Measurements from ENCODE around the gene MSL2.
"Not testable (repeated sequence)": the region's sequence is repeated elsewhere in the genome, so short reads cannot be mapped to it uniquely, and the experiment has no call there.

MSL2 gene

DNA sequence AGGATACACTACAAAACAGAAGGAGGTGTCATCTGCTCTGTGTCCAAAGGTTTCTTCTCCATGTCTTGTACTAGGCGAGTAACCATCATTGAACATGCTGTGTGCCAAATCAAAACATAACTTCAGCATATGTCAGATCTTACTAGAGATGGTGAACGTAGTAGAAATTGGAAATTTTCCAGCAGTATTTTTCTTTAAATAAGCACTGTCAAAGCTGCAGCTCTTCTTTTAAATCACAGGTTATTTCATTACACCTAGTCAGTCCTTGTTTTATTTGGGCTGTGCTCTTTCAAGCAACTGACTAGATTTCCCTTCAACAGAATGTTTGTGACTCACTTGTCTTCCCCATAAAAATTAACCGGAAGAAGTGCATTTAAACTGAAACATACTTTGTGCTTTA, 46.5 kb downstream of the MSL2 start:
- peaks cover 7 to 83% of the 10 kb centered on the region in 2 donors for H3K36me3 ChIP-seq (replicated peaks in 1 of 2; ENCODE audit: control insufficient read depth in 2 of 2, insufficient read depth in 2 of 2, low read length in 2 of 2)
- H3K4me2 ChIP-seq (ENCODE audit: insufficient read depth, low read length, poor library complexity, severe bottlenecking): no peak overlapping the region

DNA sequence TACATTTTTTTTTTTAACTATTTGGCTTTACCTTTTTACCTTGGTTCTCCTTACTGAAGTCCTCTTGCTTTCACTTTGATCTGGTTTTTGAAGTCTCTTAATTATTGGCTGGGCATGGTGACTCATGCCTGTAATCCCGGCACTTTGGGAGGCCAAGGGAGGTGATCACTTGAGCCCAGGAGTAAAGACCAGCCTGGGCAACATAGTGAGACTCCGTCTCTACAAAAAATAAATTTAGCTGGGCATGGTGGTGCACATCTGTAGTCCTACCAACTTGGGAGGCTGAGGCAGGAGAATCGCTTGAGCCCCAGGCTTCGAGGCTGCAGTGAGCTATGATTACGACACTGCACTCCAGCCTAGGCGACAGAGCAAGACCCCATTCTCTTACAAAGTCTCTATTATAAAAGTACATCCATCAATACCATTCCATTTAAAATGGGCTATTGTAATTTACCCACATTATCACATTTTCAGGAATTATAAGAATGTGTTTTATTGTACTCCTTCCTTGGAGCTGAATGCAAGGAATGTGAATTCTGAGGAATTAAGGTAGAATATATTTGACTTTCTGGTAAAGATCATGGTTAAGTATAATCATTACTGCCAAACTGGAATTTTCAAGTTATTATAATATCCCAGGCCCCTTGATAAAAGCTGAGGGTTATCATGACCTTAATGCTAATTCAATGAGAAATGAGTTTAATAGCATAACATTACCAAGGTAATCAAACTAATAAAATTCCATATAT, 49.0 kb downstream of the MSL2 start:
- no peak overlapping the region for H2AFZ ChIP-seq (ENCODE audit: low read length)
- H3K18ac ChIP-seq (ENCODE audit: low read length): no peak overlapping the region
- no CpG with 5 or more reads among the region's 6 CpGs for WGBS, 2 donors (ENCODE audit: extremely low coverage in 2 of 2, insufficient read length in 2 of 2, insufficient replicate concordance in 1 of 2)
- H2BK15ac ChIP-seq (ENCODE audit: low read length): no peak overlapping the region
- H3K4me2 ChIP-seq (ENCODE audit: insufficient read depth, low read length, poor library complexity, severe bottlenecking): no peak overlapping the region
- no peaks in the 10 kb centered on the region for H3K9me3 ChIP-seq (replicated peaks in 1 of 2; ENCODE audit: control insufficient read depth in 2 of 2, insufficient read depth in 1 of 2, low read depth in 1 of 2, low read length in 2 of 2)
- H2BK120ac ChIP-seq (ENCODE audit: low read depth, low read length): no peak overlapping the region
- H3K36me3 ChIP-seq (replicated peaks in 1 of 2; ENCODE audit: control insufficient read depth in 2 of 2, insufficient read depth in 2 of 2, low read length in 2 of 2): peaks cover 6 to 82% of the 10 kb centered on the region in 2 donors
- DNase-seq (ENCODE audit: low spot score): no peak
- no peak overlapping the region for H2BK5ac ChIP-seq (ENCODE audit: low read length)
- H2BK12ac ChIP-seq (ENCODE audit: low read length): no peak overlapping the region
- peaks cover under 1 to 7% of the 10 kb centered on the region in 2 donors for H3K4me1 ChIP-seq (ENCODE audit: control insufficient read depth in 2 of 2, insufficient read depth in 1 of 2, low read depth in 1 of 2, low read length in 2 of 2)
- no peak overlapping the region for H3K14ac ChIP-seq (ENCODE audit: low read length)
- H3K27ac ChIP-seq (replicated peaks; ENCODE audit: low read length): no peak overlapping the region
- peaks cover under 1% of the 10 kb centered on the region for H3K79me1 ChIP-seq (ENCODE audit: low read depth, low read length)
- H3K27me3 ChIP-seq (ENCODE audit: control insufficient read depth in 3 of 3, insufficient read depth in 3 of 3, low read depth in 1 of 3, low read length in 3 of 3): no peaks in the 10 kb centered on the region
- H3K9ac ChIP-seq (ENCODE audit: low read depth, low read length, poor library complexity): no peak overlapping the region
- H4K91ac ChIP-seq (ENCODE audit: low read depth, low read length, poor library complexity): no peak overlapping the region
- no peak overlapping the region for H4K8ac ChIP-seq (ENCODE audit: low read depth, low read length)
- H3K4me3 ChIP-seq (ENCODE audit: low read length in 2 of 2): no peak overlapping the region
- no peak overlapping the region for H3K4ac ChIP-seq (ENCODE audit: low read length)
- H2AK5ac ChIP-seq (ENCODE audit: low read depth, low read length): no peak overlapping the region
- H3K23ac ChIP-seq (ENCODE audit: low read depth, low read length, poor library complexity): no peak overlapping the region

More for the DNA sequence above, 46.5 kb downstream of the MSL2 start:
- H3K4me1 ChIP-seq (ENCODE audit: control insufficient read depth in 2 of 2, insufficient read depth in 1 of 2, low read depth in 1 of 2, low read length in 2 of 2): no peaks in the 10 kb centered on the region
- no peak overlapping the region for H3K14ac ChIP-seq (ENCODE audit: low read length)
- no peak overlapping the region for H2BK12ac ChIP-seq (ENCODE audit: low read length)
- H3K27me3 ChIP-seq (ENCODE audit: control insufficient read depth in 3 of 3, insufficient read depth in 3 of 3, low read depth in 1 of 3, low read length in 3 of 3): no peaks in the 10 kb centered on the region
- H3K4ac ChIP-seq (ENCODE audit: low read length): no peak overlapping the region
- H4K8ac ChIP-seq (ENCODE audit: low read depth, low read length): no peak overlapping the region
- H4K91ac ChIP-seq (ENCODE audit: low read depth, low read length, poor library complexity): no peak overlapping the region
- H2BK5ac ChIP-seq (ENCODE audit: low read length): no peak overlapping the region
- H2AK5ac ChIP-seq (ENCODE audit: low read depth, low read length): no peak overlapping the region
- no peak for DNase-seq (ENCODE audit: low spot score)
- H2BK120ac ChIP-seq (ENCODE audit: low read depth, low read length): no peak overlapping the region
- H3K79me1 ChIP-seq (ENCODE audit: low read depth, low read length): peaks cover 2% of the 10 kb centered on the region
- no peak overlapping the region for H3K4me3 ChIP-seq (ENCODE audit: low read length in 2 of 2)
- no peak overlapping the region for H2AFZ ChIP-seq (ENCODE audit: low read length)
- H3K18ac ChIP-seq (ENCODE audit: low read length): no peak overlapping the region
- no peak overlapping the region for H2BK15ac ChIP-seq (ENCODE audit: low read length)
- no peak overlapping the region for H3K27ac ChIP-seq (replicated peaks; ENCODE audit: low read length)
- no peak overlapping the region for H3K9ac ChIP-seq (ENCODE audit: low read depth, low read length, poor library complexity)
- no peak overlapping the region for H3K23ac ChIP-seq (ENCODE audit: low read depth, low read length, poor library complexity)
- H3K9me3 ChIP-seq (replicated peaks in 1 of 2; ENCODE audit: control insufficient read depth in 2 of 2, insufficient read depth in 1 of 2, low read depth in 1 of 2, low read length in 2 of 2): no peaks in the 10 kb centered on the region
- no CpG with 5 or more reads among the region's 3 CpGs for WGBS, 2 donors (ENCODE audit: extremely low coverage in 2 of 2, insufficient read length in 2 of 2, insufficient replicate concordance in 1 of 2)

DNA sequence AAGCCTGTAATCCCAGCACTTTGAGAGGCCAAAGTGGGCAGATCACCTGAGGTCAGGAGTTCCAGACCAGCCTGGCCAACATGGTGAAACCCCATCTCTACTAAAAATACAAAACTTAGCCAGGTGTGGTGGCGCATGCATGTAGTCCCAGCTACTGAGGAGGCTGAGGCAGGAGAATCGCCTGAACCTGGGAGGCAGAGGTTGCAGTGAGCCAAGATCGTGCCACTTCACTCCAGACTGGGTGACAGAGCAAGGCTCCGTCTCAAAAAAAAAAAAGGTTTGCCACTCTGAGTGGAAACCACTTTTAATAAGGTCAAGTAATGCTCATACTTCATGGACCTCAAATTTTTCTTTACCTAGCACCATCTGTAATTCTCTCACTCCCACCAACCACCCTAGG, 51.7 kb downstream of the MSL2 start:
- H4K8ac ChIP-seq (ENCODE audit: low read depth, low read length); H3K27me3 ChIP-seq (ENCODE audit: control insufficient read depth in 3 of 3, insufficient read depth in 3 of 3, low read depth in 1 of 3, low read length in 3 of 3); H2BK15ac ChIP-seq (ENCODE audit: low read length); H2AK5ac ChIP-seq (ENCODE audit: low read depth, low read length); H3K18ac ChIP-seq (ENCODE audit: low read length); H3K14ac ChIP-seq (ENCODE audit: low read length); H2AFZ ChIP-seq (ENCODE audit: low read length); H3K23ac ChIP-seq (ENCODE audit: low read depth, low read length, poor library complexity); H4K91ac ChIP-seq (ENCODE audit: low read depth, low read length, poor library complexity); H3K4ac ChIP-seq (ENCODE audit: low read length); H3K4me2 ChIP-seq (ENCODE audit: insufficient read depth, low read length, poor library complexity, severe bottlenecking); H3K4me1 ChIP-seq (ENCODE audit: control insufficient read depth in 2 of 2, insufficient read depth in 1 of 2, low read depth in 1 of 2, low read length in 2 of 2); H3K4me3 ChIP-seq (ENCODE audit: low read length in 2 of 2); H3K79me1 ChIP-seq (ENCODE audit: low read depth, low read length); H2BK12ac ChIP-seq (ENCODE audit: low read length); H3K9me3 ChIP-seq (replicated peaks in 1 of 2; ENCODE audit: control insufficient read depth in 2 of 2, insufficient read depth in 1 of 2, low read depth in 1 of 2, low read length in 2 of 2); H2BK5ac ChIP-seq (ENCODE audit: low read length); H3K27ac ChIP-seq (replicated peaks; ENCODE audit: low read length); DNase-seq (ENCODE audit: low spot score); H2BK120ac ChIP-seq (ENCODE audit: low read depth, low read length); H3K9ac ChIP-seq (ENCODE audit: low read depth, low read length, poor library complexity): not testable (repeated sequence)
- WGBS, 2 donors (ENCODE audit: extremely low coverage in 2 of 2, insufficient read length in 2 of 2, insufficient replicate concordance in 1 of 2): no CpG with 5 or more reads among the region's 4 CpGs
- peaks cover 0 to 54% of the 10 kb centered on the region in 2 donors for H3K36me3 ChIP-seq (replicated peaks in 1 of 2; ENCODE audit: control insufficient read depth in 2 of 2, insufficient read depth in 2 of 2, low read length in 2 of 2)

DNA sequence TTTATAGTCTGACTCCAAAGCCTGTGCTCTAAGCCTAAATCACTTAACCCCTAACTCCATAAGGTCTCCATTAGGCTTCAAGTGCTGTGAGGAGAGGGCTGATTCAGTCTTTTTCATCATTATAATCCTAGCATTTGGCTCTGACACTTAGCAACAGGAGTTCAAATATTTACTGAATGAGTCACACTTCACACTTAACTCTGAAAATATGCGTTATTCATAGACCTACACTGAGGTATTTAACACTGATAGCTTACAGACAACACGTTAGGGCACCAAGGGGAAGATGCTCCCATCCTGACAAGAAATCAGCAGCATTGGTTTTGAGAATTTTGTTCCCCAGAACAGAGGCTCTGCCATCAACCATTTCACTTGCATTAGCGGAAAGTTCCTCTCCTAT, 53.5 kb downstream of the MSL2 start:
- Histone ChIP-seq H3K4ac (ENCODE audit: low read length) (no peak overlapping the region), H3K27ac (replicated peaks; ENCODE audit: low read length) (no peak overlapping the region), H2BK15ac (ENCODE audit: low read length) (no peak overlapping the region), H3K4me3 (ENCODE audit: low read length in 2 of 2) (no peak overlapping the region), H3K79me1 (ENCODE audit: low read depth, low read length) (no peaks in the 10 kb centered on the region), H2AFZ (ENCODE audit: low read length) (no peak overlapping the region), H3K4me2 (ENCODE audit: insufficient read depth, low read length, poor library complexity, severe bottlenecking) (no peak overlapping the region), H3K23ac (ENCODE audit: low read depth, low read length, poor library complexity) (no peak overlapping the region), H3K18ac (ENCODE audit: low read length) (no peak overlapping the region), H3K9me3 (replicated peaks in 1 of 2; ENCODE audit: control insufficient read depth in 2 of 2, insufficient read depth in 1 of 2, low read depth in 1 of 2, low read length in 2 of 2) (no peaks in the 10 kb centered on the region), H4K91ac (ENCODE audit: low read depth, low read length, poor library complexity) (no peak overlapping the region), H3K36me3 (replicated peaks in 1 of 2; ENCODE audit: control insufficient read depth in 2 of 2, insufficient read depth in 2 of 2, low read length in 2 of 2) (peaks cover 0 to 38% of the 10 kb centered on the region in 2 donors), H2BK120ac (ENCODE audit: low read depth, low read length) (no peak overlapping the region), H3K27me3 (ENCODE audit: control insufficient read depth in 3 of 3, insufficient read depth in 3 of 3, low read depth in 1 of 3, low read length in 3 of 3) (no peaks in the 10 kb centered on the region), H2BK12ac (ENCODE audit: low read length) (no peak overlapping the region), H3K14ac (ENCODE audit: low read length) (no peak overlapping the region), H3K4me1 (ENCODE audit: control insufficient read depth in 2 of 2, insufficient read depth in 1 of 2, low read depth in 1 of 2, low read length in 2 of 2) (peaks cover 2 to 9% of the 10 kb centered on the region in 2 donors), H4K8ac (ENCODE audit: low read depth, low read length) (no peak overlapping the region), H2BK5ac (ENCODE audit: low read length) (no peak overlapping the region), H3K9ac (ENCODE audit: low read depth, low read length, poor library complexity) (no peak overlapping the region), H2AK5ac (ENCODE audit: low read depth, low read length) (no peak overlapping the region)
- DNase-seq (ENCODE audit: low spot score): no peak
- no CpG with 5 or more reads among the region's 3 CpGs for WGBS, 2 donors (ENCODE audit: extremely low coverage in 2 of 2, insufficient read length in 2 of 2, insufficient replicate concordance in 1 of 2)

Measured in neuronal stem cell (in vitro differentiated cells).